HL-60/S4 (cell line): Measurements from ENCODE around the gene OR6J1.
"Not testable (repeated sequence)": the region's sequence is repeated elsewhere in the genome, so short reads cannot be mapped to it uniquely, and the experiment has no call there.

ENCODE experiments used
- in situ Hi-C: fragments of 300-500 bp; cut with MboI; formaldehyde crosslinking; loops from 2 replicates; pipeline ENCODE4 v1.14.3; 2022; ENCODE audit warnings: low sequenced_read_pairs

The OR6J1 gene

DNA sequence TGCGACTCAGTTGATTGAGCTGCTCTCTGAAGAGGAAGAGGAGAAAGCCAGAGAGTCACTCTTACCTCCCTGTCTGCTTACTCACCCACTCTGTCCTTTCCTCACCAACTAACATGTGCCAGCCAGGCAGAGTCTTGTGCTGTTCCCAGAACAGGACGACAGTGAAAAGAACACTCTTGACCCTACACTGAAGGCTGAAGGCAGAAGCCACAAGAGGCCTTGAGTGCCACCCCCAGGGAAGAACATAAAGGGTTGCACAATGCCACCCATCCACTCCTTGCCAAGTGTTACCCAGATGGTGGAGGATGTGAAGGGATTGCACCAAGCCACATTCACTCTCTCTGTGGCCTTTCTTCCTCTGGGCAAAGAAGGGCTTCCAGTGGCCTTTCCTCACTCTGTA lies 33.2 kb downstream of the OR6J1 start:
- in situ Hi-C loops: no loop called here

DNA sequence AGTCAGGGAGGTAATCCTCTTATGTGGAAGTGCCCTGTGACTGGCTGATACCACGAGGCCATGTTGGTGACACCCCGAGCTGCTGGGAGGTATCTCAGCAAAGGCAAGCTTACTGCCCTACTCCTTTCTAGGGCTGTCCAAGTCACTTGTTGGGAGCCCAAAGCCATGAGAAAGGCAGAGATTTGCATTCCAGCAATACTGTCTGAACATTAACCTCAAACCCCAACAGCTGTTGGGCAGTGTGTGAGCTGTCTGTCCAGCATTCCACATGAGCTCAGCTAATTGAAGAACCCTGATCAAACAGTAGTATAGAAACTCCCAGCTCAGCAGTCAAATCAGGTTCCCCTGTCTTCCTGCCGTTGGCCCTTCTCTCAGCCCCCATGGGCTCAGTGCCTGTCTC lies 36.9 kb downstream of the OR6J1 start:
- in situ Hi-C loops: no loop called here

DNA sequence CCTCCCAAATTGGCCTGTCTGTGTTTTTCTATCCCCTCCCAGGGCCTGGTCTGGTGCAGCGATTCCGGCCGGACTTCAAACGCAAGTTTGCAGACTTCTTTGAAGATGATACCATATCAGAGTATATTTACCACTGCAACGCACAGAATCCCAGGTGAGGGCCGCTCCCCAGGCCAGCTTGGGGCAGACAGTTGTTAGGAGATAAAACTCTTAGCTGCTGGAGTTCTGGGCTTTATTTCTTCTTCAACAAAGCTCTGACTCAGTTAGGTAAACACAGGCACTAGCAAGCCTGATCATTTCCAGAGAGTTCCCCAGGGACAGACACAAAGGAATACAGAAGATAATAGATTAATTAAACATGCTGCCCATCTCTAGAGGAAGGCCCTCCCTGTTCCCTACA lies 37.8 kb downstream of the OR6J1 start:
- in situ Hi-C loops: no loop called here

DNA sequence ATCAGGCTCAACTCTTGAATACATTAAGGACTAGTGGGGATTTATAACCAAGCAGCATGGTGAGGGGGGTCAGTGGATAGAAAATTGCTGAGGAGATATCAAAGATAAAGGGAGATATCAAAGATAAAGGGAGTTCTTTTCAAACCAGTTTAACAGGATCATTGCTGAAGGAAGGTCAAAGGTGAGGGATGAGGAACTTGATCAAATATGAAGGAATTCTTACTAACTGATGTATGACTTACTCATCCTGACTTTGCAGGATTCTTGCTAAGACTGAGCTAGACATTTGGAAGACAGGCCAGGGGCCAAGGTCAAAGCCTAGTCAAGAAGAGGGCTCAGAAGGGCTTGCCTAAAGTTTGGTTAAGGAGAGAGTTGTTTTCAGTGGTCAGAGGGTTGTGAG lies 41.3 kb downstream of the OR6J1 start:
- in situ Hi-C loops: no loop called here

DNA sequence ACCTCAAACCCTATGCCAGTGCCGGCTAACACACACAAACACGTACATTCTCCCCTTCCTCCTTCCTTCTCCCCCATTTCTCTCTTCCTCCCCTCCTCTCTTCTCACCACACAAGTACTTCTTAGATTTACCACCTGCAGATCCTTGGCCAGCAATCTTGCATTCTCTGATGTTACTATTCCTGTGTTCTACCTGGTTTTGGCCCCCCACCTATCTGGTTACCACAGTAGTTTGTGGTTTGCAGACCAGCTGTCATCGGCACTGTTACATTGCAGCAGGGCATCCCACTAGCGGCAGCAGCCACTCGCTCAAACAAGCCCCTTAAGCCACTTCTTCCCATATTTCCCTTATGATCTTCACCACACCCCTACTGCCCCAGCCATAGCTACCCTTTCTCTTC lies 42.2 kb downstream of the OR6J1 start:
- in situ Hi-C loops: no loop called here

DNA sequence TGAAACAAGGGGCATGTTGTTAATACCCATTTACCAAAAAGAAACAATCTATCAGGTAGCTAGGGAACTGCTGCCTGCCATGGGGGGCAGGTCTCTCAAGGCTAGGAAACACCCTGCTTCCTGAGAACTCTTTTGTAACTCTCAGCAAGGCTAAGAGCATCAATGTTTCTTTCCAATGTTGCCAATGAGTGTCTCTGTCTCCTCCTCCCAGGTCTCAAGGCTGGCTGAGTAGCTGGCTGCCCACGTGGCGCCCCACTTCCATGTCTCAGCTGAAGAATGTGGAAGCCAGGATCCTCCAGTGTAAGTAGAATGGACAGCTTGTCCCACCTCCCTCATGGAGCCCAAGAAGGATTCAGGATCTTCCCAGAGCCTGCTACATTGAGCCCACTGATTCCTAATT lies 42.7 kb downstream of the OR6J1 start:
- in situ Hi-C loops: no loop called here

DNA sequence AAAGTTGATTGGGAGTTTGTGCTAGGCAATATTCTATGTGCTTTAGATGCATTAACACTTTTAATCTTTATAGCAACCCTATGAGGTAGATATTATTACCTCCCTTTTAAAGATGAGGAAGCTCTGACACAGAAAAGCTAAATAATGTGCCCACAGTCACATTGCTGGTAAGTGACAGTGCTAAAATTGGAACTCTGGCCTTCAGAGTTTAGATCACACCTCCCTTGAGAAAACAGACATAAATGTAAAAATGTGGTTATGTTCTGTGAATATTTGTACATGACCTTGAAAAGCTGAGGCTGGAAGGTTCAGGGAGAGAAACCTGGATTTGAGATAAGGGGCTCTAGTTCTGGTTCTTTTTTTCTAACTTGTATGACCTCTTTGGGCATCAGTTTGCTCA lies 44.1 kb downstream of the OR6J1 start:
- in situ Hi-C loops: no loop called here

DNA sequence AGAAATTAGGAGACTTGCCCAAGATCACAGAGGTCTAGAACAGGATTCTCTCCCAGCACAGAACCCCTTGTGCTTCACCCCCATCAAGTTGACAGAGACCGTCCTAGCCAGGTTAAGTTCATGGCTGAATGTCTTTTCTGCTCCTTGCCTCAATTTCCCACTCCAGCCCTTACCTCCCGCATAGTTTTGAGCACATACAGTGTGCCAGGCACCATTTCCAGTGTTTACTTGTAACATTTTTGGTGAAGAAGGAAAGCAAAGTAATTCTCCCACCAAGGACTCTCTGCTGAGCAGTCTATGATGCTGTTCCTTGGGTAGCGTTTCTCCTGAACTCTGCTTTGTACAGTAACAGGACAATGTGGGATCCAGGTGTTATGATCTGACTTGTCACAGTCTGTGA lies 44.8 kb downstream of the OR6J1 start:
- in situ Hi-C loops: no loop called here

DNA sequence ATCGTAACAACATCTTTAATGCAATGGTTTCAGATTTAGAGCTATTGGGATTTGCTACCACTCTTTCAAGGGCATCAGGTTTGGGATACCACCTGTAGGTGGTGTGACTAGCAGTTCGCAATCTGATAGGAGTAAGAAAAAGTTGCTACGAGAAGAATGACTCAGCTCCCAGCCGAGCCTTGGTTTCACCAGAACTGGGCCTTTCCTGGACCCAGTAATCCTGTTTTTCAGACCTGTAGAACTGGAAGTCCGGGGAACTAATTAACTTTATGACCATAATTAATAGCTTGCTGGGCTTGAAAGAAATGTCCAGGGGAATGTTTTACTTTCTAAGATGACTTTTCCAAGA lies 45.3 kb downstream of the OR6J1 start:
- in situ Hi-C loops: no loop called here

DNA sequence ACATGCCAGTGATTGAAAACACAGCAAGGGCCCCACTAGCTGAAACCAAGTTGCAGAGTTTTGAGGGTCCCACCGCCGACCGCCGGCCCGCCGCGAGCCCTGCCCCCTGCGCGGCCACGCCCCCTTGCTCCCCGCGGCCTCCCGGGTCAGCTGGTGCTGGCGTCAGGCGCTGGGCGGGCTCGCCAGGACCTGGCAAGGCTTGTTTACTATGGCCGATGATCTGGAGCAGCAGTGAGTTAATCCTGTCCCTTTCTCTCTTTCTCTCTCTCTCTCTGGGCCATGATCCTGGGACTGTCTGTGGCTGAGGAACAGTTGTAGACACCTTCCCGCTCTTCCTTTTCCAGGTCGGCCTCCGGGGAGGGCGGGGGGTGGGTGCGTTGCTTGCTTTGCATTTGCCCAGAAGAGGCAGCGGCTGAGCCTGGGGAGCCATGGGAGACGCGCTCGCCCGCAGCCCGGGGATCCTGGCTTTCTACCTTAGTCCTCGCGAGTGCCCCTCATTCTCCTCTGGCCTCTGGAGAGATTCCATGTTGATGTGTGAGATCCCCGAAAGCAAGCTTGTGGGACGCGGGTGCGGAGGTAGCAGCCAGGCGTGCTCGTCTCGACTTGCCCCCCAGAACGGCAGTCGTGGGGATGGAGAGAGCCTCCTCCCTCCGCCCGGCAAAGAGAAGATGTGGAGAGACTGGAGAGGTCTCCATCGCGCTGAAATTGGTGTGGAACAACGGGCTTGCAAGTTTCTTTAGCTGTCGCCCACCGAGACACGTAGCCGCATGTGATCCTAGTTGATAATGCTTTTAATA lies 45.9 kb downstream of the OR6J1 start, which contains the start of gene ABHD4:
TSS of gene ABHD4 (plus strand) at position 202 of the 797 bp plus-strand sequence. CDS start at position 209, 7 bp downstream.
- in situ Hi-C loops: no loop called here

DNA sequence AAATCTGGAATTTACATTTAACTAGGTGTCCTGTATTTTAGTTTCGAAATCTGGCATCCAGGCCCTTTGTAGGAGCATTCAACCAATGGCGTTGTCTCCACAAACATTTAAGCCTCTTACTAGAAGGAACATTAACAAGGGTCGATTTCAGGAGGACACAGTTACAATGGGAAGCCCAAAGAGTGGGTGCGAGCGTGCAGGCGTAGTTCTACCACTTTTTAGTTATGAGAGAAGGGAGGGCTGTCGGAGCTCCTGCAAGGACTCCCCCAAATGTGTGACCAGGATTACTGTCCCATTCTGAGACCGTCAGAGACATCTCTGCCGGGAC lies 46.4 kb downstream of the OR6J1 start:
- in situ Hi-C loops: no loop called here

DNA sequence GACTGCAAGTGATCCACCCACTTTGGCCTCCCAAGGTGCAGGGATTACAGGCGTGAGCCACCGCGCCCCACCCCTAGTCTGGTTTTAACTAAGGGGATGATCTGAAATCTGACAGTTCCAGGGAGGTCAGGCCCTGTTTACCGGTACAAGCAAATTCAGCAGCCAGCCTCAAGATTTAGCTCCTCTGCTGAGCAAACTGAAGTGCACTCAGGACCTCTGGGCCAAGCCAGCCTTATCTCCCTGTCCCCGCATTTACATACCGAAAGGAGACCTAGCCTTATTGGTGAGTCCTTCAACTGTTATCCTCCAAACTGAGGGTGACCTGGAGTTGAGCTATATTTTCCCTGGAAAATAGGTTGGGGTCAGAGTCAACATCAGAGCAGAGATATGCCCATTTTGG lies 46.9 kb downstream of the OR6J1 start:
- in situ Hi-C loops: no loop called here

DNA sequence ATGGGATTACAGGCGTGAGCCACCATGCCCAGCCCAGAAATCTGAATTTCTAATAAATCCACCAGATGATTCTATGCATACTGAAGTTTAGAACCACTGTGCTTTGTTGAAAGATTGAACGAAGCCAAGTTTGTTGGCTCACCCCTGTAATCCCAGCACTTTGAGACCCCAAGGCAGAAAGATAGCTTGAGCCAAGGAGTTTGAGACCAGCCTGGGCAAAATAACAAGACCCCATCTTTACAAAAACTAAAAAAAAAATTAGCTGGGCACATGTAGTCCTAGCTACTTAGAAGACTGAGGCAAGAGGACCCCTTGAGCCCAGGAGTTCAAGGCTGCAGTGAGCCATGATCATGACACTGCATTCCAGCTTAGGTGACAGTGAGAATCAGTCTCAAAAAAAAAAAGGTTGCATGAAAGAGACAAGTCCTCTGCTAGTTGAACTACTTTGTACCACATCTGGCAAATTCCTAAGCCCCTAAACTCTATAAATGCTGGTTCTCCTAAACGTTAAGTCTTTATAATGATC lies 47.7 kb downstream of the OR6J1 start:
- in situ Hi-C loops: no loop called here

DNA sequence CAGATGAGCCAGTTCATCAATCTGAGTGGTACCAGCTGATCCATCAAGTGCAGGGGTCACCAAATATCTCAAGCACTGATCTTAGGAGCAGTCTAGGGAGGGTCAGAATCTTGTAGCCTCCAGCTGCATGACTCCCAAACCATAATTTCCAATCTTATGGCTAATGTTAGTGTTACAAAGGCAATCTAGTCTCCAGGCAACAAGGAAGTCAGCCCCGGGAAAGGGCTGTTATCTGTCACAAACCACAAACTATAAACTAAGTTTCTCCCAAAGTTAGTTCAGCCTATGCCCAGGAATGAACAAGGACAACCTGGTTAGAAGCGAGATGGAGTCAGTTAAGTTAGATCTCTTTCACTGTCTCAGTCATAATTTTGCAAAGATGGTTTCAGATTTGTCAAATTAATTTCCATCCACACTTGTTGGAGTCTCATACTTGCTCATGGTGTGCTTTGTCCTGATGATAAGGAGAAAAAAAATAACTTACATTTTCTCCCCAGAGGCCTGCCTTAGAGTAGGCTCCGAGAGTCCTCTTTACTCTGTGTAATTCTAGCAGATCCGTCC lies 49.9 kb downstream of the OR6J1 start:
- in situ Hi-C loops: no loop called here

DNA sequence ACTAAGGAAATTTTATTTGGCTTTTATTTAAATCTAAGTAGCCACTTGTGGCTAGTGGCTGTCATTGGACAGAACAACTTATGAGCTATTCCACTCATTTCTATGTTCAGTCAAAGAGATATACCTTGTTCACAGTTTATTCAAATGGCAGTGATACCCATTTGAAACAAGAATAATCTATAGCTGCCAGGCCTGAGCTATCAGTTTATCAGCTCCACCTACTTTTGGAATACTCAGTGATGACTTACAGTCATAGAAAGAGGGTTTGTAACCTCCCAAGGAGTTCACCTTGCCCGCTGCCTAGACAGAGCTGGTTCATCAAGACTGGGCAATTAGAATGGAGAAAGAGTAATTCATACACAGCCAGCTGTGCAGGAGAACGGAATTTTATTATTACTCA lies 50.6 kb downstream of the OR6J1 start:
- in situ Hi-C loops: no loop called here

DNA sequence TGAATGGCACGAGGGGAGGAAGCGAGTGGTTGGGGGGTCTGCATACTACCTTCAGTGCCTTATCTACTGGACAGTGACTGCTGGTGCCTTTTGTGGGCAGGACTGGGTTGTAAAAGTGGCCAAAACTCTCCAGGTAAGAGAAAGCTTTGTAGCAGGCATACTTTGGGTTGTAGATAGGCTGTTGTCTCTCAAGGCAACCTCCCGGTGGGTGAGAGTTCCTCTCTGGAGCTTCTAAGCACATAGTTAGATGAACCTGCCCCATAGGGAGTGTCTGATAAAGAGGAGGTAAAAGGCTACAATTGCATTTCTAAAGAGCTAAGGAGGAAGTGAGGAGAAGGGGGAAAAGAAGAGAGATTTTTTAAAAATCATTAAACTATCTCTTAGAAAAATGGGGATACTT lies 51.0 kb downstream of the OR6J1 start:
- in situ Hi-C loops: no loop called here

DNA sequence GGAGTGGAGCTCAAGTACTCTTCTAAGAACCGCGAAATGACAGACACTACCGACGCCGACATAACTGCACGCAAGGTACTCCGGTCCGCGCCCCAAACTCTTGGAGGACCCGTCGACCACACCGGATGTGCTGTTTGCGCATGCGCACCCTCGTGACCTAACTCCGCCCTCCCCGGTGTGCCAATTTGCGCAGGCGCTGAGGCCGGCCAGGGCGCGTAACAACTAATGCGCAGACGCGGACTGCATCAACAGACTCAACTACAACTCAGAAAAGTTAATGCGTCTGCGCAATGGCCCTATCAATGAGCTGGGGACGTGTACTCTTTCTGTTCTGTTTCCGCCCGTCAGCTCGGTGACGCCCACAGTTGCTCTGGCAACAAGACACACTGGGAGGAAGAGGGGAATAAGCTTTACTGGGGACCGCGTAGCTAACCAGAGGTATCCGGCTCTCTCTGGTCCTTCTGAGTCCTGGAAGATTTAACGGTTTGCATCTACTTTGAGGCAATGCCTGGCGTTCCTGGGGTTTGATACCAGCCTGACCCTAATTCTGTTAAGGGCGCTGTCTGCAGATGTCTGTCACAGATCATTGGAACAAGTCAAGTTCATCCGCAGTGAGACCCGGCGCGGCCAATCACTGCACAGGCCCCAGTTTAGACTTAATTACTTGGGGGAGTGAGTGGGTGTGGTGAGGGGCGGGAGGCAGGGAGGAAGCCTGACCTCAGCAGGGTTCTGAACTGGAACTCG lies 54.9 kb downstream of the OR6J1 start, which contains the start of gene DAD1:
TSS of gene DAD1 (minus strand) at position 129 of the 744 bp plus-strand sequence. CDS start at position 62, 67 bp downstream.
- in situ Hi-C loops: no loop called here

DNA sequence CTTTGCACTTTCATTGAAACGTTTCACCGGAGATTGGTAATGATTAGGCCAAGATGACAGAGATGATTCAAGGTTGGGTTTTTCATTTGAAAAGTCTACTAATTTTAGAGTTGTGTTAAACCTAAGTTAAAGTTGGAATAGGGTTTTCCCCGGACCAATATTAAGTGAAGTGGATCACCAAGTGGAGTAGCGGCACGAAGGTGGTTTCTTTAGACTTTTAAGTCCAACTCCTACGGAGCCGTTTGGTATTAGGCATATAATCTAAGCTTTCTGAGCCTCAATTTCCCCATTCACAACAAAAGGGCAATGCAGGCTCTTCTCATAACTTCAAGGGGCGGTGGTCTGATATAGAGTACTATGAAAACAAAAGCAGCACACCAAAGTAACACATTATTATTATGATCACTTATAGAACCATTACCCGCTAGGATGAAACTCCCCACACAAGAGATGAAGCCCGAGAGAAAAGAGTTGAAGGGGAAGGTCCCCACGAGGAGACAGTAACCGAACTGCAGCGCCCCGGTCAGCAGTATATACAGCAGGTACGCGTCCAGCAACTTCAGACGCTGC lies 55.5 kb downstream of the OR6J1 start:
- in situ Hi-C loops: no loop called here

DNA sequence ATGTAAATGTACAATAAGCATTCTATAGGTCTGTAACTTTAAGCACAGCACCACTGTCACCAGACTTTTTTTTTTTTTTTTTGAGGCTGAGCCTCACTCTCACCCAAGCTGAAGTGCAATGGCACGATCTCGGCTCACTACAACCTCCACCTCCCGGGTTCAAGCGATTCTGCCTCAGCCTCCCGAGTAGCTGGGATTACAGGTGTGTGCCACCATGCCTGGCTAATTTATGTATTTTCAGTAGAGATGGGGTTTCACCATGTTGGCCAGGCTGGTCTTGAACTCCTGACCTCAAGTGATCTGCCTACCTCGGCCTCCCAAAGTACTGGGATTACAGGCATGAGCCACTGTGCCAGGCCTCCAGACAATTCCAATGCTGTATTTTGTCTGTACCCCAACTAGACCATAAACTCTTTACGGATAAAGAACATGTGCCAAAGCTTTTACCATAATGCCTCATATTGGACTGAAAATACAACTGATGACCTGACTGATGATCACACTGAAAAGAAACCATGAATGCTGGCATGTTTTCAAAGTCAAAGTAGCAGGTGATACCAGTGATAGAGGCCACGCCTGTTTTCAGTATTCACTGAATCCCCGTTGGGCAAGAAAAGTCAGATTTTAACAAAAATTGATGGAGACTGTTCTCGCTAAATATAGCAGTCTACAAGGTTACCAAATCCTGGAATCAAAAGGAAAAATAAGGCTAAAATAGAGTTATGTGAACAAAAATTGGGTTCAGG lies 56.3 kb downstream of the OR6J1 start:
- in situ Hi-C loops: not testable (repeated sequence)

DNA sequence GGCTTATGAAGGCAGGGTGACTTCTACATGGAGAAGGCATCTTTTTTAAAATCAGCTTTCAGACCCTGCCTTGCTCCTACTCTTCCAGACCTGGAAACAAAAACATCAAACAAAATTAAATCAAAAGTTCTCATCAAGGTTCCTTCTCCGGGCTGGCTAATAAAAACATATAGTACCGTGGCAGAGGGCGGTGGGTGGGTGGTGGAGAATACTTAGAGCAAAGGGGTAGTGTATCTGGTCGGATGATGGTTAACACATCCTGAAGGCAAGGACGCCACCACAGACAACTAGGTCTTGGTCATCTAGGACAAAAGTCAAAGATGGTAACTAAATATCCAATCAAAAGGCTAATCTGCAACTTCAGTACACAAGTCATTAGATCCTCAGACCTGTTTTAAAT lies 56.9 kb downstream of the OR6J1 start:
- in situ Hi-C loops: no loop called here

DNA sequence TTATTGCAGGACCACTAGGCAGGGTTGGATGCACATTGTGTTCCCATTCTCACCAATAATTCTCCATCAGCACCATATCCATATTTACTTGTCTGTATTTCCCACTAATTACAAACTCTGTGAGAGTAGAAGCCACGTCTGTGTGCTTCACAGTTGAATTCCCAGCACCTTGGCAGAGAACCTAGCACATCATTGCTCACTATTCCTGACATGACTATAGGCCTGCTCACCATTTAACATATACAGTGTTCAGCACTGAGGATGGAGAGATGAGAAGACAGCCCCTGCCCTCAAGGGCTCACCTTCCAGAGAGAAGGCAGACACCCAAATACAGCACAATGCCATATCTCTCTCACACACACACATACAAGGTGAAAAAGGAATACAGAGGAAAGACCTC lies 60.2 kb downstream of the OR6J1 start:
- in situ Hi-C loops: loop anchor here (5.0 kb wide), 1 partner anchor 58 kb away; the partner anchor contains the start of gene OR6J1
